ENCODE measurements around the gene ADAMTS9. TPM values are rescaled to one million over a fixed set of nuclear protein-coding genes. Genes with fewer than 3 reads are reported as not detected.

Gene ADAMTS9
- total and polyA plus RNA-seq, 2 of the 13 experiments (the other 11 are each of a cell fraction or from before 2014, with no cell fraction given), result 0.02 to 0.09 TPM

DNA sequence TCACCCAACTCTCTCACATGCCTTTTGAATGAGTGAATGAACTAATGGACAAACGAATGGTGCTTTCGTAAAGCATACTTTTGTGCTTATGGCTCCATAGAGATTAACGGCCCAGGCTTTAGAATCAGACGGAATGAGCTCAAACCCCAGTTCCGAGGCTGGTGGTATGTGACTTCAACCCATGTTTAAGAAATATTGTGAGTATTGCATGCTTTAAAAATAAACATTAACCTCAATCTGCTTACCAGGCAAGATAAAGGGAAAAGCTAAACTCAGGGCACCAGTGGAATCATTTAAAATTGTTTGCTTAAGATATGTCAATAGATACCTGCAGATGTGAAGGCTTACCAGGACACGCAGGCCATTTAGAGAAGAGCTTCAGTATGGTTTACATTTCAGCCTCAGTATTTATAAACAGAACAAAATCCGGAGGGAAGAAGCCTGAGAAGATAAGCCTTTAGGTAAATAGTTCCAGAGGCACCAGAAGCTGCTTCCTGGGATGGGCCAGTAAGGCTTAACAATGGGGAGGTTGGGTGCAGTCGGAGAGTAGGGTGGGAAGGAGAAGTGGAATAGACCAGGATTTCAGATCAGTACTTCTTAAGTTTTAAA is 186.4 kb downstream of the ADAMTS9 start (continued):
- TF ChIP-seq, protein P1, sequence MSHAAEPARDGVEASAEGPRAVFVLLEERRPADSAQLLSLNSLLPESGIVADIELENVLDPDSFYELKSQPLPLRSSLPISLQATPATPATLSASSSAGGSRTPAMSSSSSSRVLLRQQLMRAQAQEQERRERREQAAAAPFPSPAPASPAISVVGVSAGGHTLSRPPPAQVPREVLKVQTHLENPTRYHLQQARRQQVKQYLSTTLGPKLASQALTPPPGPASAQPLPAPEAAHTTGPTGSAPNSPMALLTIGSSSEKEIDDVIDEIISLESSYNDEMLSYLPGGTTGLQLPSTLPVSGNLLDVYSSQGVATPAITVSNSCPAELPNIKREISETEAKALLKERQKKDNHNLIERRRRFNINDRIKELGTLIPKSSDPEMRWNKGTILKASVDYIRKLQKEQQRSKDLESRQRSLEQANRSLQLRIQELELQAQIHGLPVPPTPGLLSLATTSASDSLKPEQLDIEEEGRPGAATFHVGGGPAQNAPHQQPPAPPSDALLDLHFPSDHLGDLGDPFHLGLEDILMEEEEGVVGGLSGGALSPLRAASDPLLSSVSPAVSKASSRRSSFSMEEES (CRISPR knock-in tag; IDR thresholded peaks at IDR 0.05), result peak; percentile 61
- TF ChIP-seq, protein P2, sequence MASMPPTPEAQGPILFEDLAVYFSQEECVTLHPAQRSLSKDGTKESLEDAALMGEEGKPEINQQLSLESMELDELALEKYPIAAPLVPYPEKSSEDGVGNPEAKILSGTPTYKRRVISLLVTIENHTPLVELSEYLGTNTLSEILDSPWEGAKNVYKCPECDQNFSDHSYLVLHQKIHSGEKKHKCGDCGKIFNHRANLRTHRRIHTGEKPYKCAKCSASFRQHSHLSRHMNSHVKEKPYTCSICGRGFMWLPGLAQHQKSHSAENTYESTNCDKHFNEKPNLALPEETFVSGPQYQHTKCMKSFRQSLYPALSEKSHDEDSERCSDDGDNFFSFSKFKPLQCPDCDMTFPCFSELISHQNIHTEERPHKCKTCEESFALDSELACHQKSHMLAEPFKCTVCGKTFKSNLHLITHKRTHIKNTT (CRISPR knock-in tag; IDR thresholded peaks at IDR 0.05), result no peak
- no peak; the same call in 1 of the 2 replicates for TF ChIP-seq ZNF232 (CRISPR knock-in tag; IDR thresholded peaks at IDR 0.05; ENCODE audit: borderline replicate concordance)
- peak; percentile 67 for TF ChIP-seq SAP130 (CRISPR knock-in tag; IDR thresholded peaks at IDR 0.05; ENCODE audit: low read depth)
- TF ChIP-seq, protein P3, sequence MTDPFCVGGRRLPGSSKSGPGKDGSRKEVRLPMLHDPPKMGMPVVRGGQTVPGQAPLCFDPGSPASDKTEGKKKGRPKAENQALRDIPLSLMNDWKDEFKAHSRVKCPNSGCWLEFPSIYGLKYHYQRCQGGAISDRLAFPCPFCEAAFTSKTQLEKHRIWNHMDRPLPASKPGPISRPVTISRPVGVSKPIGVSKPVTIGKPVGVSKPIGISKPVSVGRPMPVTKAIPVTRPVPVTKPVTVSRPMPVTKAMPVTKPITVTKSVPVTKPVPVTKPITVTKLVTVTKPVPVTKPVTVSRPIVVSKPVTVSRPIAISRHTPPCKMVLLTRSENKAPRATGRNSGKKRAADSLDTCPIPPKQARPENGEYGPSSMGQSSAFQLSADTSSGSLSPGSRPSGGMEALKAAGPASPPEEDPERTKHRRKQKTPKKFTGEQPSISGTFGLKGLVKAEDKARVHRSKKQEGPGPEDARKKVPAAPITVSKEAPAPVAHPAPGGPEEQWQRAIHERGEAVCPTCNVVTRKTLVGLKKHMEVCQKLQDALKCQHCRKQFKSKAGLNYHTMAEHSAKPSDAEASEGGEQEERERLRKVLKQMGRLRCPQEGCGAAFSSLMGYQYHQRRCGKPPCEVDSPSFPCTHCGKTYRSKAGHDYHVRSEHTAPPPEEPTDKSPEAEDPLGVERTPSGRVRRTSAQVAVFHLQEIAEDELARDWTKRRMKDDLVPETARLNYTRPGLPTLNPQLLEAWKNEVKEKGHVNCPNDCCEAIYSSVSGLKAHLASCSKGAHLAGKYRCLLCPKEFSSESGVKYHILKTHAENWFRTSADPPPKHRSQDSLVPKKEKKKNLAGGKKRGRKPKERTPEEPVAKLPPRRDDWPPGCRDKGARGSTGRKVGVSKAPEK (CRISPR knock-in tag; IDR thresholded peaks at IDR 0.05; ENCODE audit: borderline replicate concordance), result peak; percentile 89; the same call in 1 of the 2 replicates
- 0 out of 2 replicates have a peak, but pooled peaks have one; percentile 61 for TF ChIP-seq ZNF33B (CRISPR knock-in tag; IDR thresholded peaks at IDR 0.05)
- no peak for TF ChIP-seq PAWR (CRISPR knock-in tag; IDR thresholded peaks at IDR 0.05; ENCODE audit: borderline replicate concordance)
- no peak for TF ChIP-seq ZBTB3 (CRISPR knock-in tag; IDR thresholded peaks at IDR 0.05; ENCODE audit: borderline replicate concordance, low read depth)
- TF ChIP-seq, protein P4, sequence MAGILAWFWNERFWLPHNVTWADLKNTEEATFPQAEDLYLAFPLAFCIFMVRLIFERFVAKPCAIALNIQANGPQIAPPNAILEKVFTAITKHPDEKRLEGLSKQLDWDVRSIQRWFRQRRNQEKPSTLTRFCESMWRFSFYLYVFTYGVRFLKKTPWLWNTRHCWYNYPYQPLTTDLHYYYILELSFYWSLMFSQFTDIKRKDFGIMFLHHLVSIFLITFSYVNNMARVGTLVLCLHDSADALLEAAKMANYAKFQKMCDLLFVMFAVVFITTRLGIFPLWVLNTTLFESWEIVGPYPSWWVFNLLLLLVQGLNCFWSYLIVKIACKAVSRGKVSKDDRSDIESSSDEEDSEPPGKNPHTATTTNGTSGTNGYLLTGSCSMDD (CRISPR knock-in tag; IDR thresholded peaks at IDR 0.05), result no peak
- peak; percentile 88 for TF ChIP-seq CREM (IDR thresholded peaks at IDR 0.05)
- TF ChIP-seq CREM (CRISPR knock-in tag; IDR thresholded peaks at IDR 0.05), result no peak
- TF ChIP-seq REXO4 (CRISPR knock-in tag; IDR thresholded peaks at IDR 0.05; ENCODE audit: borderline replicate concordance), result no peak
- peak; percentile 48; the same call in 1 of the 2 replicates for TF ChIP-seq TBX3 (IDR thresholded peaks at IDR 0.05; ENCODE audit: borderline replicate concordance)
- no peak for TF ChIP-seq PRPF4 (IDR thresholded peaks at IDR 0.05; ENCODE audit: low read depth, low read length, poor library complexity, severe bottlenecking)
- TF ChIP-seq, protein P5, sequence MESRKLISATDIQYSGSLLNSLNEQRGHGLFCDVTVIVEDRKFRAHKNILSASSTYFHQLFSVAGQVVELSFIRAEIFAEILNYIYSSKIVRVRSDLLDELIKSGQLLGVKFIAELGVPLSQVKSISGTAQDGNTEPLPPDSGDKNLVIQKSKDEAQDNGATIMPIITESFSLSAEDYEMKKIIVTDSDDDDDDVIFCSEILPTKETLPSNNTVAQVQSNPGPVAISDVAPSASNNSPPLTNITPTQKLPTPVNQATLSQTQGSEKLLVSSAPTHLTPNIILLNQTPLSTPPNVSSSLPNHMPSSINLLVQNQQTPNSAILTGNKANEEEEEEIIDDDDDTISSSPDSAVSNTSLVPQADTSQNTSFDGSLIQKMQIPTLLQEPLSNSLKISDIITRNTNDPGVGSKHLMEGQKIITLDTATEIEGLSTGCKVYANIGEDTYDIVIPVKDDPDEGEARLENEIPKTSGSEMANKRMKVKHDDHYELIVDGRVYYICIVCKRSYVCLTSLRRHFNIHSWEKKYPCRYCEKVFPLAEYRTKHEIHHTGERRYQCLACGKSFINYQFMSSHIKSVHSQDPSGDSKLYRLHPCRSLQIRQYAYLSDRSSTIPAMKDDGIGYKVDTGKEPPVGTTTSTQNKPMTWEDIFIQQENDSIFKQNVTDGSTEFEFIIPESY (CRISPR knock-in tag; IDR thresholded peaks at IDR 0.05), result no peak
- TF ChIP-seq ZBTB20 (CRISPR knock-in tag; IDR thresholded peaks at IDR 0.05; ENCODE audit: borderline replicate concordance, low read depth), result peak; percentile 94
- peak; percentile 88 for TF ChIP-seq SALL1 (CRISPR knock-in tag; IDR thresholded peaks at IDR 0.05)
